ENCODE data around the gene SEC62. TPM values are rescaled to one million over a fixed set of nuclear protein-coding genes. Genes with fewer than 3 reads are reported as not detected.

The SEC62 gene
- total RNA-seq, 1 donor from 2014 or later = 157 TPM

DNA sequence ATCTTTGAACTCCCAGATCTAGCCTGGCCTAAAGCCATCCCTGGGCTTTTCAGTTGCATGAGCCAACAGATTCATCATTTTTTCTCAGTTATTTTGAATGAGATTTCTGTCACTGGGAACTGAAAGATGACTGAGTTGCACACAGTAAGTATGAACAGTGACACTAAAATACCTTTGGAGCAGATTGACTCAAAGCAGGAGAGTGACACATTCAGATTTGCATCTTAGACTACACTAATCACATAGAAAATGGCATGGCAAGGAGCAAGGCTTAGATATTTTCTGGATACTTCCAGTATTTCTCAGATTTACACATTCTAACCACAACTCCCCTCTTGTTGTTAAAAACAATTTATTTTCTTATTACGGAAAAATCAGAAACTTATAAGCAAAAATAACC, 32.8 kb downstream of the SEC62 start:
- intact Hi-C loops (cut with DNase I) = no loop called here
- DNase-seq = no peak
- Histone ChIP-seq H3K36me3 (peaks cover 4% of the 10 kb centered on the region), H3K4me3 (no peak overlapping the region), H3K27me3 (no peaks in the 10 kb centered on the region), H3K4me1 (peaks cover 4% of the 10 kb centered on the region), H3K9me3 (no peaks in the 10 kb centered on the region), H3K27ac (no peak overlapping the region)
- TF ChIP-seq, protein P1, sequence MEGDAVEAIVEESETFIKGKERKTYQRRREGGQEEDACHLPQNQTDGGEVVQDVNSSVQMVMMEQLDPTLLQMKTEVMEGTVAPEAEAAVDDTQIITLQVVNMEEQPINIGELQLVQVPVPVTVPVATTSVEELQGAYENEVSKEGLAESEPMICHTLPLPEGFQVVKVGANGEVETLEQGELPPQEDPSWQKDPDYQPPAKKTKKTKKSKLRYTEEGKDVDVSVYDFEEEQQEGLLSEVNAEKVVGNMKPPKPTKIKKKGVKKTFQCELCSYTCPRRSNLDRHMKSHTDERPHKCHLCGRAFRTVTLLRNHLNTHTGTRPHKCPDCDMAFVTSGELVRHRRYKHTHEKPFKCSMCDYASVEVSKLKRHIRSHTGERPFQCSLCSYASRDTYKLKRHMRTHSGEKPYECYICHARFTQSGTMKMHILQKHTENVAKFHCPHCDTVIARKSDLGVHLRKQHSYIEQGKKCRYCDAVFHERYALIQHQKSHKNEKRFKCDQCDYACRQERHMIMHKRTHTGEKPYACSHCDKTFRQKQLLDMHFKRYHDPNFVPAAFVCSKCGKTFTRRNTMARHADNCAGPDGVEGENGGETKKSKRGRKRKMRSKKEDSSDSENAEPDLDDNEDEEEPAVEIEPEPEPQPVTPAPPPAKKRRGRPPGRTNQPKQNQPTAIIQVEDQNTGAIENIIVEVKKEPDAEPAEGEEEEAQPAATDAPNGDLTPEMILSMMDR (IDR thresholded peaks at IDR 0.05) = no peak
- ATAC-seq = no peak

DNA sequence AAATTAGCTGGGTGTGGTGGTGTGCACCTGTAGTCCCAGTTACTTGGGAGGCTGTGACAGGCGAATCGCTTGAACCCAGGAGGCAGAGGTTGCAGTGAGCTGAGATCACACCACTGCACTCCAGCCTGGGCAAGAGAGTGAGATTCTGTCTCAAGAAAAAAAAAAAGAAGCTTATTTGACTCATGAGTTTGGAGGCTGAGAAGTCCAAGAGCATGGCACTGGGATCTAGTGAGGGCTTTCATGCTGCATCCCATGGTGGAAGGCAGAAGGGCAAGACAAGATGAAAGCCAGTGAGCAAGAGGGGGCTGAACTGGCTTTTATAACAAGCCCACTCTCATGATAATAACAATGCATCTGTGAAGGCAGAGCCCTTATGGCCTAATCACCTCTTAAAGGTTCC, 33.4 kb downstream of the SEC62 start:
- DNase-seq = no peak
- Histone ChIP-seq H3K27me3 (no peaks in the 10 kb centered on the region), H3K36me3 (no peaks in the 10 kb centered on the region), H3K4me3 (no peak overlapping the region), H3K9me3 (no peaks in the 10 kb centered on the region), H3K27ac (no peak overlapping the region), H3K4me1 (peaks cover 4% of the 10 kb centered on the region)
- intact Hi-C loops (cut with DNase I) = no loop called here
- TF ChIP-seq, protein P1 (IDR thresholded peaks at IDR 0.05) = no peak
- no peak for ATAC-seq

DNA sequence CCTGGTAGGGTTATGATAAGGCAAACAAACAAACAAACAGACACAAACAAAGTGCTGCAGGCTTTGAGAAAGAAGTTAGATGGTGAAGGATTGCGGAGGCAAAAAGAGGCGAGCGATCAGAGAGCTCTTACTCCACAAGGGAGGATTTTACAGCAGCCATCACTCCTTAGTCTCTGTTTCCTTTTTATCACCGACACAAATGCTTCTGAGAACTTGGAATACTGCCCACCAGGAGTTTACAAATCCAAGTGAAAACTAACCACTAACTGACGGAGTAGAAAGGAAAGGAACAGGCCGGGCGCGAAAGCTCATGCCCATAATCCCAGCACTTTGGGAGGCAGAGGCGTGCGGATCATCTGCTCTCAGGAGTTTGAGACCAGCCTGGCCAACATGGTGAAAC, 35.6 kb downstream of the SEC62 start:
- no peak overlapping the region for H3K4me3 ChIP-seq

DNA sequence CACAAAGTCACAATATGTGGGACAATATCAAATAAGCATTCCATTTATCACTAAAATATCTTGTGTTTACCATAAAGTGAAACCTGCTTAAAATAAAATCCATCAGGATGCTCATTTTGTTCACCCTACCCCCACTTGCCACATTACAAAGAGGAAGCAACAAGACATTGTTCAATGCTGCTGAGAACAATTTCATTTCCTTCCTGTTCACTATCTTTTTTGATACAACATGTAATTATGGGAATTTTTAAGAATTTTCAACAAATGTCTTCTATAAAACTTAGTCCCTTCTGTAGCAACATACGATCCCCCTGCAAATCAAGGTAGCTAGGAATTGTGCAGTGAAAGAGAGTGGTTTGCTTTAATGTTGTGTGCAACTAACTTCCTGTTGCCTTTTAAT, 36.3 kb downstream of the SEC62 start:
- peaks cover 14% of the 10 kb centered on the region for H3K4me1 ChIP-seq
- TF ChIP-seq, protein P1 (IDR thresholded peaks at IDR 0.05) = no peak
- intact Hi-C loops (cut with DNase I) = no loop called here
- no peaks in the 10 kb centered on the region for H3K27me3 ChIP-seq
- H3K4me3 ChIP-seq = no peak overlapping the region
- ATAC-seq = no peak
- DNase-seq = no peak
- H3K9me3 ChIP-seq = no peaks in the 10 kb centered on the region
- peak overlapping the region; percentile 37 for H3K27ac ChIP-seq
- no peaks in the 10 kb centered on the region for H3K36me3 ChIP-seq

More for the DNA sequence above, 35.6 kb downstream of the SEC62 start:
- TF ChIP-seq, protein P1 (IDR thresholded peaks at IDR 0.05) = no peak
- ATAC-seq (no peak), DNase-seq (no peak)
- no peaks in the 10 kb centered on the region for H3K27me3 ChIP-seq
- peaks cover 10% of the 10 kb centered on the region for H3K4me1 ChIP-seq
- H3K36me3 ChIP-seq = no peaks in the 10 kb centered on the region
- intact Hi-C loops (cut with DNase I) = no loop called here
- H3K9me3 ChIP-seq = no peaks in the 10 kb centered on the region
- no peak overlapping the region for H3K27ac ChIP-seq

DNA sequence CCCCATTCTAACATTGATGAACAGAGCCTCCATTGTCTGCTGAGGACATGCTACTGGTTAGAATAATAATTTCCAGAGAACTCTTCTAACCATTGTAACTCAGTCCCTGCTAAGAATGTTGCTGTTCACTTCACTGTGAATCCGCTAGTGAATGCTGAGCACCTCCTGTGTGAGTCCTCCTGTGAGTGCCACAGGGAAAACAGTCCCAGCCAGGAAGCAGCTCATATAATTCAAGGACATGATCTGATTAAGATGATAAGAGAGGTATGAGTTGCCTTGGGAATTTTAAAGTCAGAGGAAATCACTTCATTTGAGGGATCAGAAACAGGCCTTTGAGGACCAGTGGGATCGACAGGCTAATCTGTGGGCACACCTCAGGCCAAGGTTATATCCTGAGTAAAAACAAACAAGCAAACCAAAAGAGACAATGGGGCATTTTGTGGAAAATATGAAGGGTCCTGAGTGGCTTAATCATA, 37.3 kb downstream of the SEC62 start:
- Histone ChIP-seq H3K36me3 (no peaks in the 10 kb centered on the region), H3K4me1 (peaks cover 14% of the 10 kb centered on the region), H3K9me3 (no peaks in the 10 kb centered on the region), H3K27me3 (no peaks in the 10 kb centered on the region), H3K27ac (no peak overlapping the region), H3K4me3 (no peak overlapping the region)
- intact Hi-C loops (cut with DNase I) = no loop called here
- DNase-seq (no peak), ATAC-seq (no peak)
- TF ChIP-seq, protein P1 (IDR thresholded peaks at IDR 0.05) = no peak
